GM06990 (cell line): ENCODE results near the gene CACNB2.
A peak's percentile ranks its signal among the peaks of the same experiment; 100 is the strongest.

Source experiments
- DNase-seq: peaks from one replicate; pipeline ENCODE4 v3.0.0-alpha.2; 2011; ENCODE audit not compliant: insufficient read length; ENCODE audit errors: extremely low read depth
- H3K27me3 ChIP-seq: replicated peaks from 2 replicates; pipeline ENCODE4 v1.6.0; 2011; ENCODE audit warnings: low read length; ENCODE audit not compliant: control insufficient read depth, insufficient read depth
- H3K36me3 ChIP-seq: 2 replicates; pipeline ENCODE4 v1.5.1; 2011; ENCODE audit warnings: low read length; ENCODE audit not compliant: control insufficient read depth, insufficient read depth
- H3K4me3 ChIP-seq: replicated peaks from 2 replicates; pipeline ENCODE4 v1.5.1; 2011; ENCODE audit warnings: low read depth, mild to moderate bottlenecking, control low read depth, low read length
- CTCF ChIP-seq: IDR thresholded peaks from 2 replicates; pipeline ENCODE4 v1.5.1; 2011; ENCODE audit warnings: low read length, control low read depth, mild to moderate bottlenecking, inconsistent platforms; ENCODE audit not compliant: insufficient read depth, poor library complexity, severe bottlenecking

The CACNB2 gene

GRCh38 chr10:18463673-18464211 lies 323.5 kb downstream of the CACNB2 start:
- DNase-seq: no peak
- no peak for TF ChIP-seq CTCF
- Histone ChIP-seq H3K27me3 (no peaks in the 10 kb centered on the region), H3K36me3 (no peaks in the 10 kb centered on the region), H3K4me3 (no peak overlapping the region)

GRCh38 chr10:18469125-18469524 lies 328.9 kb downstream of the CACNB2 start:
- no peak overlapping the region for H3K4me3 ChIP-seq
- no peaks in the 10 kb centered on the region for H3K27me3 ChIP-seq
- no peaks in the 10 kb centered on the region for H3K36me3 ChIP-seq
- no peak for DNase-seq
- TF ChIP-seq CTCF: no peak

GRCh38 chr10:18472977-18473376 lies 332.8 kb downstream of the CACNB2 start:
- peak; percentile 18 for TF ChIP-seq CTCF
- no peak for DNase-seq
- H3K36me3 ChIP-seq: no peaks in the 10 kb centered on the region
- no peaks in the 10 kb centered on the region for H3K27me3 ChIP-seq
- H3K4me3 ChIP-seq: no peak overlapping the region

- no peaks in the 10 kb centered on the region for H3K27me3 ChIP-seq
- H3K36me3 ChIP-seq: no peaks in the 10 kb centered on the region
- no peak overlapping the region for H3K4me3 ChIP-seq
- no peak for TF ChIP-seq CTCF
- DNase-seq: no peak
Measured at GRCh38 chr10:18473424-18474117, 333.3 kb downstream of the CACNB2 start.

GRCh38 chr10:18474118-18474455 lies 333.9 kb downstream of the CACNB2 start:
- H3K36me3 ChIP-seq: no peaks in the 10 kb centered on the region
- no peak for TF ChIP-seq CTCF
- H3K27me3 ChIP-seq: no peaks in the 10 kb centered on the region
- no peak overlapping the region for H3K4me3 ChIP-seq
- no peak for DNase-seq
